ENCODE results near the gene RGL1. TPM values are rescaled to one million over a fixed set of nuclear protein-coding genes. Genes with fewer than 3 reads are reported as not detected.

RGL1 gene
- total RNA-seq, 1 donor from 2014 or later: 15.0 TPM

- Histone ChIP-seq H4K20me1 (ENCODE audit: low read depth) (no peaks in the 10 kb centered on the region), H3F3A (ENCODE audit: low read depth) (no peaks in the 10 kb centered on the region), H3K4me3 (no peak overlapping the region), H3K4me1 (peaks cover 23% of the 10 kb centered on the region), H3K4me2 (no peak overlapping the region), H3K36me3 (no peaks in the 10 kb centered on the region), H3K27me3 (no peaks in the 10 kb centered on the region), H3K27ac (no peak overlapping the region), H3K9ac (no peak overlapping the region), H2AFZ (replicated peaks) (no peak overlapping the region), H3K79me2 (ENCODE audit: low read depth) (no peaks in the 10 kb centered on the region), H3K9me3 (ENCODE audit: low read depth) (no peaks in the 10 kb centered on the region)
- Mint-ChIP-seq H3K27me3 (ENCODE audit: insufficient read depth, low read depth) (no peaks in the 10 kb centered on the region), H3K36me3 (peaks cover 42% of the 10 kb centered on the region), H3K4me3 (no peak overlapping the region), H3K4me1 (peaks cover 60% of the 10 kb centered on the region), H3K27ac (peak overlapping the region; percentile 13), H3K9me3 (no peaks in the 10 kb centered on the region)
- DNase-seq (ENCODE audit: low spot score): no peak
- TF ChIP-seq EZH2 (IDR thresholded peaks at IDR 0.05) (no peak), EZH2phosphoT487 (IDR thresholded peaks at IDR 0.05) (no peak), CTCF (IDR thresholded peaks at IDR 0.05) (no peak)
Observed at GRCh38 chr1:183879494-183879893, 74.6 kb downstream of the RGL1 start.

GRCh38 chr1:183879966-183880365, 75.0 kb downstream of the RGL1 start:
- no peak overlapping the region for H3K27ac Mint-ChIP-seq

GRCh38 chr1:183880531-183881243, 75.8 kb downstream of the RGL1 start:
- Histone ChIP-seq H3K9me3 (ENCODE audit: low read depth) (no peaks in the 10 kb centered on the region), H3K9ac (no peak overlapping the region), H3K27ac (no peak overlapping the region), H3K4me3 (no peak overlapping the region), H3F3A (ENCODE audit: low read depth) (no peaks in the 10 kb centered on the region), H2AFZ (replicated peaks) (no peak overlapping the region), H3K4me2 (no peak overlapping the region), H3K36me3 (no peaks in the 10 kb centered on the region), H3K27me3 (no peaks in the 10 kb centered on the region), H3K79me2 (ENCODE audit: low read depth) (no peaks in the 10 kb centered on the region), H3K4me1 (peaks cover 23% of the 10 kb centered on the region), H4K20me1 (ENCODE audit: low read depth) (no peaks in the 10 kb centered on the region)
- no peak for TF ChIP-seq CTCF (IDR thresholded peaks at IDR 0.05)
- no peak for TF ChIP-seq EZH2phosphoT487 (IDR thresholded peaks at IDR 0.05)
- TF ChIP-seq EZH2 (IDR thresholded peaks at IDR 0.05): no peak
- Mint-ChIP-seq H3K36me3 (peaks cover 49% of the 10 kb centered on the region), H3K27me3 (ENCODE audit: insufficient read depth, low read depth) (no peaks in the 10 kb centered on the region), H3K4me3 (no peak overlapping the region), H3K27ac (no peak overlapping the region), H3K9me3 (no peaks in the 10 kb centered on the region), H3K4me1 (peaks cover 56% of the 10 kb centered on the region)
- DNase-seq (ENCODE audit: low spot score): no peak

More at GRCh38 chr1:183879966-183880365, 75.0 kb downstream of the RGL1 start:
- Histone ChIP-seq H3F3A (ENCODE audit: low read depth) (no peaks in the 10 kb centered on the region), H2AFZ (replicated peaks) (no peak overlapping the region), H3K27me3 (no peaks in the 10 kb centered on the region), H3K4me2 (no peak overlapping the region), H3K36me3 (no peaks in the 10 kb centered on the region), H3K27ac (no peak overlapping the region), H4K20me1 (ENCODE audit: low read depth) (no peaks in the 10 kb centered on the region), H3K4me3 (no peak overlapping the region), H3K9ac (no peak overlapping the region), H3K79me2 (ENCODE audit: low read depth) (no peaks in the 10 kb centered on the region), H3K4me1 (peaks cover 23% of the 10 kb centered on the region), H3K9me3 (ENCODE audit: low read depth) (no peaks in the 10 kb centered on the region)
- H3K36me3 Mint-ChIP-seq: peaks cover 44% of the 10 kb centered on the region
- H3K9me3 Mint-ChIP-seq: no peaks in the 10 kb centered on the region
- DNase-seq (ENCODE audit: low spot score): no peak
- no peaks in the 10 kb centered on the region for H3K27me3 Mint-ChIP-seq (ENCODE audit: insufficient read depth, low read depth)
- peaks cover 60% of the 10 kb centered on the region for H3K4me1 Mint-ChIP-seq
- TF ChIP-seq EZH2 (IDR thresholded peaks at IDR 0.05) (no peak), EZH2phosphoT487 (IDR thresholded peaks at IDR 0.05) (no peak), CTCF (IDR thresholded peaks at IDR 0.05) (no peak)
- no peak overlapping the region for H3K4me3 Mint-ChIP-seq
